WTC11 (cell line): ENCODE measurements around the gene ELFN1. TPM values are rescaled to one million over a fixed set of nuclear protein-coding genes. Genes with fewer than 3 reads are reported as not detected.

ENCODE experiments used
- ATAC-seq: fragments of 200-7000 bp; cut with Tn5 transposase; 2 replicates; pipeline ENCODE4 v1.10.0; 2021; ENCODE audit warnings: mild to moderate bottlenecking, moderate library complexity
- CTCF ChIA-PET: fragments of 300-600 bp; sonication (Branson Sonifier 250); formaldehyde crosslinking; loops from one replicate; lab custom pipeline; 2021; ENCODE audit warnings: antibody characterized with exemption; lab: Charles Lee
- POLR2A ChIA-PET: fragments of 350-600 bp; sonication (Branson Sonifier 250); formaldehyde crosslinking; loops from one replicate; lab custom pipeline; 2021; ENCODE audit warnings: antibody characterized with exemption; lab: Charles Lee
- DNase-seq: peaks from one replicate; pipeline ENCODE4 v3.0.0; 2021; ENCODE audit warnings: low spot score
- H3K27ac Mint-ChIP-seq: 2 replicates; pipeline ENCODE4 v1.8.0; 2021; ENCODE audit warnings: mixed read lengths
- H3K27me3 Mint-ChIP-seq: 2 replicates; pipeline ENCODE4 v1.8.0; 2021; ENCODE audit warnings: low read depth, mild to moderate bottlenecking, moderate library complexity, mixed read lengths
- H3K36me3 Mint-ChIP-seq: 2 replicates; pipeline ENCODE4 v1.8.0; 2021; ENCODE audit warnings: mixed read lengths
- H3K4me1 Mint-ChIP-seq: 2 replicates; pipeline ENCODE4 v1.8.0; 2022; ENCODE audit warnings: mixed read lengths
- H3K4me3 Mint-ChIP-seq: 2 replicates; pipeline ENCODE4 v1.8.0; 2021; ENCODE audit warnings: mild to moderate bottlenecking, moderate library complexity, mixed read lengths
- H3K9me3 Mint-ChIP-seq: 2 replicates; pipeline ENCODE4 v1.8.0; 2021; ENCODE audit warnings: mixed read lengths
- ARID4B ChIP-seq: sonication (generic); formaldehyde crosslinking; IDR thresholded peaks from 2 replicates; pipeline ENCODE4 v1.8.0; 2023; ENCODE audit warnings: missing genetic modification reagents, mild to moderate bottlenecking, borderline replicate concordance
- ATF1 ChIP-seq: sonication (generic); formaldehyde crosslinking; IDR thresholded peaks from 2 replicates; pipeline ENCODE4 v1.8.1; 2023; ENCODE audit warnings: mild to moderate bottlenecking, moderate library complexity, missing genetic modification reagents
- ATF6 ChIP-seq: sonication (generic); formaldehyde crosslinking; IDR thresholded peaks from 2 replicates; pipeline ENCODE4 v1.8.1; 2023; ENCODE audit warnings: mild to moderate bottlenecking, missing genetic modification reagents
- EMX1 ChIP-seq: fragments of 250-450 bp; sonication (Bioruptor Pico); IDR thresholded peaks from 2 replicates; pipeline ENCODE4 v1.8.0; 2021; ENCODE audit warnings: mild to moderate bottlenecking
- ETV6 ChIP-seq: sonication (generic); formaldehyde crosslinking; IDR thresholded peaks from 2 replicates; pipeline ENCODE4 v1.8.1; 2022; ENCODE audit warnings: mild to moderate bottlenecking, missing genetic modification reagents
- FOXJ3 ChIP-seq: sonication (generic); formaldehyde crosslinking; IDR thresholded peaks from 2 replicates; pipeline ENCODE4 v1.9.0; 2021; ENCODE audit warnings: missing genetic modification reagents, mild to moderate bottlenecking, borderline replicate concordance
- FOXP1 ChIP-seq: sonication (generic); formaldehyde crosslinking; IDR thresholded peaks from 2 replicates; pipeline ENCODE4 v1.8.0; 2022; ENCODE audit warnings: missing genetic modification reagents, mild to moderate bottlenecking, moderate library complexity, borderline replicate concordance
- MLX ChIP-seq: sonication (generic); formaldehyde crosslinking; IDR thresholded peaks from 2 replicates; pipeline ENCODE4 v1.8.1; 2023; ENCODE audit warnings: mild to moderate bottlenecking, missing genetic modification reagents, moderate library complexity
- OVOL2 ChIP-seq: fragments of 250-450 bp; sonication (Bioruptor Pico); IDR thresholded peaks from 2 replicates; pipeline ENCODE4 v1.9.0; 2021; ENCODE audit warnings: mild to moderate bottlenecking, borderline replicate concordance
- SOX15 ChIP-seq: fragments of 250-450 bp; sonication (Bioruptor Pico); IDR thresholded peaks from 2 replicates; pipeline ENCODE4 v1.9.0; 2021; ENCODE audit warnings: mild to moderate bottlenecking
- TEAD4 ChIP-seq: sonication (generic); formaldehyde crosslinking; IDR thresholded peaks from 2 replicates; pipeline ENCODE4 v1.8.0; 2022; ENCODE audit warnings: mild to moderate bottlenecking, missing genetic modification reagents
- ZBTB21 ChIP-seq: sonication (generic); formaldehyde crosslinking; IDR thresholded peaks from 2 replicates; pipeline ENCODE4 v1.8.1; 2023; ENCODE audit warnings: mild to moderate bottlenecking, missing genetic modification reagents, borderline replicate concordance
- ZNF281 ChIP-seq: sonication (generic); formaldehyde crosslinking; IDR thresholded peaks from 2 replicates; pipeline ENCODE4 v1.8.0; 2023; ENCODE audit warnings: mild to moderate bottlenecking, missing genetic modification reagents
- ZNF317 ChIP-seq: sonication (generic); formaldehyde crosslinking; IDR thresholded peaks from 2 replicates; pipeline ENCODE4 v1.8.1; 2023; ENCODE audit warnings: low read depth, mild to moderate bottlenecking, moderate library complexity, missing genetic modification reagents, borderline replicate concordance
- ZNF396 ChIP-seq: fragments of 250-450 bp; sonication (Bioruptor Pico); IDR thresholded peaks from 2 replicates; pipeline ENCODE4 v1.8.0; 2021; ENCODE audit warnings: mild to moderate bottlenecking, moderate library complexity, borderline replicate concordance
- ZSCAN18 ChIP-seq: fragments of 250-450 bp; sonication (Bioruptor Pico); IDR thresholded peaks from 2 replicates; pipeline ENCODE4 v2.1.2; 2022; ENCODE audit warnings: mild to moderate bottlenecking, moderate library complexity
- total RNA-seq: library from RNA; stranded (reverse); gene quantifications from 3 replicates; pipeline ENCODE4 v1.2.3, GENCODE V29; 2021
- TF ChIP-seq, protein P1 (sequence below): fragments of 250-450 bp; sonication (Bioruptor Pico); IDR thresholded peaks from 2 replicates; pipeline ENCODE4 v1.9.0; 2021; ENCODE audit warnings: mild to moderate bottlenecking
- TF ChIP-seq, protein P2 (sequence below): sonication (generic); formaldehyde crosslinking; IDR thresholded peaks from 2 replicates; pipeline ENCODE4 v1.8.1; 2023; ENCODE audit warnings: mild to moderate bottlenecking, missing genetic modification reagents, borderline replicate concordance
- TF ChIP-seq, protein P3 (sequence below): sonication (generic); formaldehyde crosslinking; conservative IDR thresholded peaks from 2 replicates; pipeline ENCODE4 v1.8.1; 2022; ENCODE audit warnings: mild to moderate bottlenecking, missing genetic modification reagents

ELFN1 gene
- total RNA-seq, 1 experiment from 2014 or later = 4.6 TPM

DNA sequence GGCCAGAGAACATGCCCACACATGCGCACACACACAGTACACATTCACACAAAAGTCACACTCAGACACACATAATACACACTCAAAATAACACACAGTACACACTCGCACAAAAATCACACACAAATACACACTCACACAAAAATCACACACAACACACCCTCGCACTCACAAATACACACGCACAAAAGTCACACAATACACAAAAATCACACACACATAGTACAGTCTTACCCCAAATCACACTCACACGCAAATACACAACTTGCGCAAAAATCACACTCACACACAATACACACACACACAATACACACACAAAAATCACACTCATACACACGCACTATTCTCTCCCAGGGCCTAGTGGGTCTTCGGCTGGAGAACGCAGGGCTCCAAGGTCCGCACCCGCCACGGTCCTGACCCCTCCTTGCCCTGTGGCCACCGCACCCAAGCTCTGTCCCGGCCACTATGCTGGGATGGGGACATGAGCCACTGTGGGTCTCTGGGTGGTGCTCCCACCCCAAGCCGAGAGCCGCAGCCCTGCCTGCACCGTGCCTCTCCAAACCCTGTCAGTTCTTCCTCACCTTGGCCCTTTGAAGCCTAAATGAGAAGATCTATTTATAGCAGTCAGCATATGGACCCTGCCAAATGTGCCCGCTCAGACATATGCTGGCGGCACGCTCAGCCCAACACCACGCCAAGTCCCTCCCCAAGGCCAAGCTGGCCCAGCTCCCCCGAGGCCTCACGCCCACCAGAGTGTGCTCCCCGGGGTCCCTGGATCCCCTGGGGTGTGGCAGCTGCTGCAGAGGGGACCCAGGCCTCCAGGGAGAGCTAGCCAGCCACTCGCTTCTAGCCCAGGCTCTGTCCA lies 55.9 kb downstream of the ELFN1 start (continued):
- TF ChIP-seq ATF6 (CRISPR knock-in tag) (no peak), SOX15 (CRISPR knock-in tag) (no peak), ETV6 (no peak)
- TF ChIP-seq, protein P1, sequence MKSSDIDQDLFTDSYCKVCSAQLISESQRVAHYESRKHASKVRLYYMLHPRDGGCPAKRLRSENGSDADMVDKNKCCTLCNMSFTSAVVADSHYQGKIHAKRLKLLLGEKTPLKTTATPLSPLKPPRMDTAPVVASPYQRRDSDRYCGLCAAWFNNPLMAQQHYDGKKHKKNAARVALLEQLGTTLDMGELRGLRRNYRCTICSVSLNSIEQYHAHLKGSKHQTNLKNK = no peak

DNA sequence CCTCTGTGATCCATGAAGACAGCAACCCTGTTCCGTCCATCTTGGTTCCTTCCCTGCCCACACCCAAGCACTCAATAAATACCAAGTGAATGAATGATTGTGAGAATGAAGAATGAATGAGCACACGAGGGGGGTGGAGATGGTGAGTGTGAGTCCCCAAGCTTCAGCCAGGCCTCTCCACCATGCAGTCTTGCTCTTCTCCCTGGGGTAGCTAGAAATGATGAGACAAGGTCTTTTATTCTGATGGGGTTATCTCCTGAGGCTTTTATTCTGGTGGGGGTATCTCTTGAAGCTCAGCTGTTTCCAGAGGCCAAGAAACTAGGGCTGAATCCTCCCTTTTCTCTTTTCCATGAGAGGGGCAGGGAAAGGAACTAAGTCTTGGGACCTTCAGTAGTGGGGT lies 57.0 kb downstream of the ELFN1 start:
- Mint-ChIP-seq H3K27ac (no peak overlapping the region), H3K9me3 (peaks cover 12% of the 10 kb centered on the region), H3K4me1 (peaks cover 9% of the 10 kb centered on the region), H3K4me3 (no peak overlapping the region), H3K27me3 (peaks cover 2% of the 10 kb centered on the region; the same call in 1 of the 2 replicates), H3K36me3 (0 out of 2 replicates have a peak, but pooled peaks cover 7% of the 10 kb centered on the region)
- ChIA-PET CTCF (no interaction called here), POLR2A (no interaction called here)
- DNase-seq (no peak), ATAC-seq (no peak)
- TF ChIP-seq, protein P2, sequence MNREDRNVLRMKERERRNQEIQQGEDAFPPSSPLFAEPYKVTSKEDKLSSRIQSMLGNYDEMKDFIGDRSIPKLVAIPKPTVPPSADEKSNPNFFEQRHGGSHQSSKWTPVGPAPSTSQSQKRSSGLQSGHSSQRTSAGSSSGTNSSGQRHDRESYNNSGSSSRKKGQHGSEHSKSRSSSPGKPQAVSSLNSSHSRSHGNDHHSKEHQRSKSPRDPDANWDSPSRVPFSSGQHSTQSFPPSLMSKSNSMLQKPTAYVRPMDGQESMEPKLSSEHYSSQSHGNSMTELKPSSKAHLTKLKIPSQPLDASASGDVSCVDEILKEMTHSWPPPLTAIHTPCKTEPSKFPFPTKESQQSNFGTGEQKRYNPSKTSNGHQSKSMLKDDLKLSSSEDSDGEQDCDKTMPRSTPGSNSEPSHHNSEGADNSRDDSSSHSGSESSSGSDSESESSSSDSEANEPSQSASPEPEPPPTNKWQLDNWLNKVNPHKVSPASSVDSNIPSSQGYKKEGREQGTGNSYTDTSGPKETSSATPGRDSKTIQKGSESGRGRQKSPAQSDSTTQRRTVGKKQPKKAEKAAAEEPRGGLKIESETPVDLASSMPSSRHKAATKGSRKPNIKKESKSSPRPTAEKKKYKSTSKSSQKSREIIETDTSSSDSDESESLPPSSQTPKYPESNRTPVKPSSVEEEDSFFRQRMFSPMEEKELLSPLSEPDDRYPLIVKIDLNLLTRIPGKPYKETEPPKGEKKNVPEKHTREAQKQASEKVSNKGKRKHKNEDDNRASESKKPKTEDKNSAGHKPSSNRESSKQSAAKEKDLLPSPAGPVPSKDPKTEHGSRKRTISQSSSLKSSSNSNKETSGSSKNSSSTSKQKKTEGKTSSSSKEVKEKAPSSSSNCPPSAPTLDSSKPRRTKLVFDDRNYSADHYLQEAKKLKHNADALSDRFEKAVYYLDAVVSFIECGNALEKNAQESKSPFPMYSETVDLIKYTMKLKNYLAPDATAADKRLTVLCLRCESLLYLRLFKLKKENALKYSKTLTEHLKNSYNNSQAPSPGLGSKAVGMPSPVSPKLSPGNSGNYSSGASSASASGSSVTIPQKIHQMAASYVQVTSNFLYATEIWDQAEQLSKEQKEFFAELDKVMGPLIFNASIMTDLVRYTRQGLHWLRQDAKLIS (CRISPR knock-in tag) = no peak
- TF ChIP-seq MLX (CRISPR knock-in tag) (no peak), FOXP1 (CRISPR knock-in tag) (no peak), ZBTB21 (no peak), ZNF317 (CRISPR knock-in tag) (no peak), TEAD4 (CRISPR knock-in tag) (no peak), ZNF396 (CRISPR knock-in tag) (no peak), ARID4B (CRISPR knock-in tag) (no peak), FOXJ3 (CRISPR knock-in tag) (no peak), ZNF281 (CRISPR knock-in tag) (no peak), ZSCAN18 (no peak), OVOL2 (CRISPR knock-in tag) (no peak), EMX1 (CRISPR knock-in tag) (no peak), ATF1 (CRISPR knock-in tag) (no peak)
- TF ChIP-seq, protein P3, sequence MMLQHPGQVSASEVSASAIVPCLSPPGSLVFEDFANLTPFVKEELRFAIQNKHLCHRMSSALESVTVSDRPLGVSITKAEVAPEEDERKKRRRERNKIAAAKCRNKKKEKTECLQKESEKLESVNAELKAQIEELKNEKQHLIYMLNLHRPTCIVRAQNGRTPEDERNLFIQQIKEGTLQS = no peak
